WTC11 (cell line): ENCODE data around the gene ABHD16A. TPM values are rescaled to one million over a fixed set of nuclear protein-coding genes. Genes with fewer than 3 reads are reported as not detected.
A peak's percentile ranks its signal among the peaks of the same experiment; 100 is the strongest.

Experiments used
- ATAC-seq: fragments of 200-7000 bp; cut with Tn5 transposase; 2 replicates; pipeline ENCODE4 v1.10.0; 2021; ENCODE audit warnings: mild to moderate bottlenecking, moderate library complexity
- CTCF ChIA-PET: fragments of 300-600 bp; sonication (Branson Sonifier 250); formaldehyde crosslinking; loops from one replicate; lab custom pipeline; 2021; ENCODE audit warnings: antibody characterized with exemption; lab: Charles Lee
- POLR2A ChIA-PET: fragments of 350-600 bp; sonication (Branson Sonifier 250); formaldehyde crosslinking; loops from one replicate; lab custom pipeline; 2021; ENCODE audit warnings: antibody characterized with exemption; lab: Charles Lee
- DNase-seq: peaks from one replicate; pipeline ENCODE4 v3.0.0; 2021; ENCODE audit warnings: low spot score
- H3K27ac Mint-ChIP-seq: 2 replicates; pipeline ENCODE4 v1.8.0; 2021; ENCODE audit warnings: mixed read lengths
- H3K27me3 Mint-ChIP-seq: 2 replicates; pipeline ENCODE4 v1.8.0; 2021; ENCODE audit warnings: low read depth, mild to moderate bottlenecking, moderate library complexity, mixed read lengths
- H3K36me3 Mint-ChIP-seq: 2 replicates; pipeline ENCODE4 v1.8.0; 2021; ENCODE audit warnings: mixed read lengths
- H3K4me1 Mint-ChIP-seq: 2 replicates; pipeline ENCODE4 v1.8.0; 2022; ENCODE audit warnings: mixed read lengths
- H3K4me3 Mint-ChIP-seq: 2 replicates; pipeline ENCODE4 v1.8.0; 2021; ENCODE audit warnings: mild to moderate bottlenecking, moderate library complexity, mixed read lengths
- H3K9me3 Mint-ChIP-seq: 2 replicates; pipeline ENCODE4 v1.8.0; 2021; ENCODE audit warnings: mixed read lengths
- ATF2 ChIP-seq: sonication (generic); formaldehyde crosslinking; IDR thresholded peaks from 2 replicates; pipeline ENCODE4 v1.8.1; 2022; ENCODE audit warnings: low read depth, missing genetic modification reagents, borderline replicate concordance
- ETV6 ChIP-seq: sonication (generic); formaldehyde crosslinking; IDR thresholded peaks from 2 replicates; pipeline ENCODE4 v1.8.1; 2022; ENCODE audit warnings: mild to moderate bottlenecking, missing genetic modification reagents
- FOXJ3 ChIP-seq: sonication (generic); formaldehyde crosslinking; IDR thresholded peaks from 2 replicates; pipeline ENCODE4 v1.9.0; 2021; ENCODE audit warnings: missing genetic modification reagents, mild to moderate bottlenecking, borderline replicate concordance
- GABPB1 ChIP-seq: sonication (generic); formaldehyde crosslinking; IDR thresholded peaks from 2 replicates; pipeline ENCODE4 v1.8.1; 2023; ENCODE audit warnings: mild to moderate bottlenecking, missing genetic modification reagents
- HMGXB4 ChIP-seq: sonication (generic); formaldehyde crosslinking; IDR thresholded peaks from 2 replicates; pipeline ENCODE4 v1.8.1; 2023; ENCODE audit warnings: mild to moderate bottlenecking, moderate library complexity, missing genetic modification reagents
- IRF1 ChIP-seq: sonication (generic); formaldehyde crosslinking; IDR thresholded peaks from 2 replicates; pipeline ENCODE4 v1.8.0; 2023; ENCODE audit warnings: missing genetic modification reagents
- IRF2 ChIP-seq: sonication (generic); formaldehyde crosslinking; IDR thresholded peaks from 2 replicates; pipeline ENCODE4 v1.8.0; 2022; ENCODE audit warnings: low read depth, missing genetic modification reagents, borderline replicate concordance
- KAT7 ChIP-seq: sonication (generic); formaldehyde crosslinking; IDR thresholded peaks from 2 replicates; pipeline ENCODE4 v1.8.1; 2023; ENCODE audit warnings: missing genetic modification reagents, mild to moderate bottlenecking, borderline replicate concordance
- NFYB ChIP-seq: sonication (generic); formaldehyde crosslinking; conservative IDR thresholded peaks from 2 replicates; pipeline ENCODE4 v1.8.0; 2022; ENCODE audit warnings: low read depth, missing genetic modification reagents
- NR1H2 ChIP-seq: sonication (generic); formaldehyde crosslinking; IDR thresholded peaks from 2 replicates; pipeline ENCODE4 v1.9.0; 2021; ENCODE audit warnings: mild to moderate bottlenecking, moderate library complexity, missing genetic modification reagents
- SP1 ChIP-seq: sonication (generic); formaldehyde crosslinking; conservative IDR thresholded peaks from 2 replicates; pipeline ENCODE4 v1.8.1; 2022; ENCODE audit warnings: missing genetic modification reagents
- TEAD1 ChIP-seq: sonication (generic); formaldehyde crosslinking; IDR thresholded peaks from 2 replicates; pipeline ENCODE4 v1.8.0; 2022; ENCODE audit warnings: mild to moderate bottlenecking, missing genetic modification reagents
- TEAD4 ChIP-seq: sonication (generic); formaldehyde crosslinking; IDR thresholded peaks from 2 replicates; pipeline ENCODE4 v1.8.0; 2022; ENCODE audit warnings: mild to moderate bottlenecking, missing genetic modification reagents
- USF1 ChIP-seq: sonication (generic); formaldehyde crosslinking; IDR thresholded peaks from 2 replicates; pipeline ENCODE4 v1.8.0; 2022; ENCODE audit warnings: mild to moderate bottlenecking, missing genetic modification reagents
- ZNF416 ChIP-seq: fragments of 250-450 bp; sonication (Bioruptor Pico); IDR thresholded peaks from 2 replicates; pipeline ENCODE4 v1.9.0; 2021; ENCODE audit warnings: mild to moderate bottlenecking, inconsistent platforms
- ZNF532 ChIP-seq: fragments of 250-450 bp; sonication (Bioruptor Pico); IDR thresholded peaks from 2 replicates; pipeline ENCODE4 v1.9.0; 2021; ENCODE audit warnings: mild to moderate bottlenecking, borderline replicate concordance
- total RNA-seq: library from RNA; stranded (reverse); gene quantifications from 3 replicates; pipeline ENCODE4 v1.2.3, GENCODE V29; 2021

Gene ABHD16A
- total RNA-seq, 1 experiment from 2014 or later, result 28.6 TPM

- TF ChIP-seq IRF2 (CRISPR knock-in tag) (0 out of 2 replicates have a peak, but pooled peaks have one; percentile 40), ZNF532 (CRISPR knock-in tag) (no peak), IRF1 (CRISPR knock-in tag) (peak; percentile 88; the same call in 1 of the 2 replicates), NR1H2 (CRISPR knock-in tag) (peak; percentile 84), USF1 (peak; percentile 85), HMGXB4 (CRISPR knock-in tag) (peak; percentile 73; the same call in 1 of the 2 replicates), KAT7 (CRISPR knock-in tag) (no peak)
These were observed 36.7 kb upstream of the ABHD16A start, which contains the start of gene MSH5 (continued) for GRCh38 chr6:31739639-31740396.

GRCh38 chr6:31737991-31738979 is 35.2 kb upstream of the ABHD16A start:
- H3K27ac Mint-ChIP-seq, result peak overlapping the region; percentile 61
- no peak for ATAC-seq
- CTCF ChIA-PET, result interaction anchor here (0.6 to 7.1 kb wide), 26 partner anchors 9 to 187 kb away, joined by 3 to 62 read pairs (median 4); partner anchors contain the start of genes ABHD16A, BAG6, C6orf47 and DDAH2
- TF ChIP-seq SP1 (no peak), GABPB1 (CRISPR knock-in tag) (peak; percentile 58; the same call in 1 of the 2 replicates)
- TF ChIP-seq, all 79 proteins: peak for 1
- H3K27me3 Mint-ChIP-seq, result no peaks in the 10 kb centered on the region; the same call in 1 of the 2 replicates
- no peak for DNase-seq
- peak overlapping the region; percentile 93; the same call in 1 of the 2 replicates for H3K4me3 Mint-ChIP-seq
- H3K36me3 Mint-ChIP-seq, result peaks cover 19% of the 10 kb centered on the region
- peaks cover 41% of the 10 kb centered on the region for H3K4me1 Mint-ChIP-seq
- POLR2A ChIA-PET, result interaction anchor here (0.5 to 4.5 kb wide), 6 partner anchors 10 to 1172 kb away, joined by 3 to 32 read pairs (median 6); partner anchors contain the start of genes C6orf47, DDAH2 and HSPA1B
- H3K9me3 Mint-ChIP-seq, result no peaks in the 10 kb centered on the region

- CTCF ChIA-PET, result interaction anchor here (0.7 to 7.1 kb wide), 19 partner anchors 8 to 215 kb away, joined by 3 to 62 read pairs (median 4); partner anchors contain the start of genes BAG6, C6orf47, DDAH2 and HSPA1A
- peaks cover 41% of the 10 kb centered on the region for H3K4me1 Mint-ChIP-seq
- TF ChIP-seq ETV6 (CRISPR knock-in tag) (no peak), TEAD4 (no peak), ZNF416 (CRISPR knock-in tag) (no peak), NFYB (CRISPR knock-in tag) (no peak), ATF2 (CRISPR knock-in tag) (no peak), TEAD1 (no peak), FOXJ3 (CRISPR knock-in tag) (no peak)
These were observed 34.3 kb upstream of the ABHD16A start for GRCh38 chr6:31737315-31737990.

More at GRCh38 chr6:31737315-31737990, 34.3 kb upstream of the ABHD16A start:
- Mint-ChIP-seq H3K27ac (peak overlapping the region; percentile 61), H3K27me3 (no peaks in the 10 kb centered on the region; the same call in 1 of the 2 replicates), H3K9me3 (no peaks in the 10 kb centered on the region), H3K36me3 (peaks cover 22% of the 10 kb centered on the region), H3K4me3 (peak overlapping the region; percentile 93)
- no peak for DNase-seq
- no peak for ATAC-seq
- POLR2A ChIA-PET, result interaction anchor here (0.7 to 4.5 kb wide), 4 partner anchors 9 to 90 kb away, joined by 3 to 32 read pairs (median 4); partner anchors contain the start of genes DDAH2 and HSPA1B
